Astrocyte (in vitro differentiated cells and primary cell): ENCODE data around the gene GSN.

ENCODE experiments used
- CTCF ChIP-seq: IDR thresholded peaks from 2 replicates; pipeline ENCODE4 v1.5.1; 2011; ENCODE audit warnings: low read depth, mild to moderate bottlenecking, inconsistent platforms, low read length, moderate library complexity; ENCODE audit not compliant: insufficient read depth
- EZH2 ChIP-seq: IDR thresholded peaks from 2 replicates; pipeline ENCODE4 v1.6.1; 2012; ENCODE audit warnings: mild to moderate bottlenecking, low read length, inconsistent platforms; ENCODE audit not compliant: insufficient read depth

- TF ChIP-seq CTCF (no peak), EZH2 (no peak)
Observed at GRCh38 chr9:121326130-121326838, 58.3 kb downstream of the GSN start.
